ENCODE measurements around the gene MSI2.

DNA sequence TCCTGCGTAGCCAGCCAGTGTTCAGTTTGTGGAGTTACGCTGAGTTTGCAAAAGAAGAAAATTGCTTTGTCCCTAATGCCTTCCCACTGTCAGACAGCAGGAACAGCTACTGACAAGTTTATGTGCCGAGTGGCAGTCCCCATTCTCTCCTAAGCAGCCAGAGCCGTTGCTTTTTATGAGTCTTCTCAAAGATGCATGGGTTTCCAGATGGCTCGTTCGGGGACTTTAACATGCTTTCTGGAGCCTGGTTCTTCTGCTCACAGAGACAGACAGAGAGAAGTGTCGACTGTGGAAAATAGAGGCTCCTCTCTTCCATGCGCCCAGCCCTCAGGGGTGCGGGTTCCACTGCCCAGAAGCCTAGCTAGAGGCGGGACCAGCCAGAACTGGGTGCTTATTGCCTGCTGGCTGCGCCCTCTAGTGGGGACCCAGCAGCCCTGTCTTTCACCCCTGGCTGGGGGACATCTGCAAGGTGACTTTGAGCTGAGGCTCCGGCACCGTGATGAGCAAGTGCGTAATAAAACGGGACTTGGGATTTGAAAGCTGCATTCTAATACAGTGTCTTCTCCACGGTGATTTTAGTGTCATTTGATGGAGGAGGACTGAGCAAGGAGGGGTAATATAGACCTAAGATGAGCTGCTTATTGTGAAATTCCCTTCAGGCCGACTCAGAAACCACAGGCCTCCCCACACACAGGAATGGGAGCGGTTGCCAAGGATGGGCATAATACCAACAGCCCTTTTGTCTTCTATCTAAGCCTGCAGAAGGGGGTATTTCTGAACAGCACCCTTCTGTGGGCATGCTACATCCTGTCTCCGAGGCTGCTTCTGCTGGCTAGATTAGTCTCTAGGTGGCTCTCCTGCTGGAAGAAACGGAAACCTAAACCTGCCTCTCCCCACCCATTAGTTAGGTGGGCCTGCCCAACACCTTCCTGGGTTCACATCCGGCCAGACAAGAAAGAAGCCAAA is 415.6 kb downstream of the MSI2 start:
- no peak for TF ChIP-seq POLR2A (IDR thresholded peaks at IDR 0.05)
- TF ChIP-seq, protein P1, sequence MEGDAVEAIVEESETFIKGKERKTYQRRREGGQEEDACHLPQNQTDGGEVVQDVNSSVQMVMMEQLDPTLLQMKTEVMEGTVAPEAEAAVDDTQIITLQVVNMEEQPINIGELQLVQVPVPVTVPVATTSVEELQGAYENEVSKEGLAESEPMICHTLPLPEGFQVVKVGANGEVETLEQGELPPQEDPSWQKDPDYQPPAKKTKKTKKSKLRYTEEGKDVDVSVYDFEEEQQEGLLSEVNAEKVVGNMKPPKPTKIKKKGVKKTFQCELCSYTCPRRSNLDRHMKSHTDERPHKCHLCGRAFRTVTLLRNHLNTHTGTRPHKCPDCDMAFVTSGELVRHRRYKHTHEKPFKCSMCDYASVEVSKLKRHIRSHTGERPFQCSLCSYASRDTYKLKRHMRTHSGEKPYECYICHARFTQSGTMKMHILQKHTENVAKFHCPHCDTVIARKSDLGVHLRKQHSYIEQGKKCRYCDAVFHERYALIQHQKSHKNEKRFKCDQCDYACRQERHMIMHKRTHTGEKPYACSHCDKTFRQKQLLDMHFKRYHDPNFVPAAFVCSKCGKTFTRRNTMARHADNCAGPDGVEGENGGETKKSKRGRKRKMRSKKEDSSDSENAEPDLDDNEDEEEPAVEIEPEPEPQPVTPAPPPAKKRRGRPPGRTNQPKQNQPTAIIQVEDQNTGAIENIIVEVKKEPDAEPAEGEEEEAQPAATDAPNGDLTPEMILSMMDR (IDR thresholded peaks at IDR 0.05), result peak; percentile 55 to 87 (median 74)
